IMR-90 (cell line): ENCODE results near the gene ISOC2. TPM values are rescaled to one million over a fixed set of nuclear protein-coding genes. Genes with fewer than 3 reads are reported as not detected.

ENCODE experiments used
- ATAC-seq: fragments of 200-7000 bp; cut with Tn5 transposase; 2 replicates; pipeline ENCODE4 v1.9.1; 2020; ENCODE audit warnings: low read depth, mild to moderate bottlenecking, moderate library complexity
- BruUV-seq: library from RNA; stranded (reverse); fragments of 400-500 nt; replicated peaks from 2 replicates; lab custom pipeline; 2021; lab: Mats Ljungman, UMichigan
- CTCF ChIA-PET: fragments of 300-600 bp; formaldehyde crosslinking; extraction: SDS; loops from one replicate; lab custom pipeline; 2021; ENCODE audit warnings: antibody characterized with exemption; lab: Yijun Ruan, JAX
- POLR2A ChIA-PET: fragments of 300-600 bp; sonication (Branson Sonifier 250); formaldehyde crosslinking; loops from one replicate; lab custom pipeline; 2022; ENCODE audit warnings: antibody characterized with exemption; ENCODE audit not compliant: unreplicated experiment; lab: Charles Lee
- DNase-seq: peaks from one replicate; pipeline ENCODE4 v3.0.0; 2013
- H2AFZ ChIP-seq: replicated peaks from 2 replicates; pipeline ENCODE3; 2013; ENCODE audit warnings: low read length, mild to moderate bottlenecking; ENCODE audit not compliant: poor library complexity
- H2AK5ac ChIP-seq: 2 replicates; pipeline ENCODE4 v1.6.1; 2013; ENCODE audit warnings: low read depth, low read length, inconsistent platforms
- H2AK9ac ChIP-seq: replicated peaks from 2 replicates; pipeline ENCODE3; 2013; ENCODE audit warnings: mild to moderate bottlenecking, low read depth, low read length, moderate library complexity; ENCODE audit not compliant: poor library complexity
- H2BK120ac ChIP-seq: 2 replicates; pipeline ENCODE4 v1.6.1; 2013; ENCODE audit warnings: low read depth, low read length, inconsistent platforms
- H2BK15ac ChIP-seq: 3 replicates; pipeline ENCODE4 v1.6.1; 2013; ENCODE audit warnings: low read depth, low read length, inconsistent platforms
- H2BK20ac ChIP-seq: 2 replicates; pipeline ENCODE4 v1.6.1; 2013; ENCODE audit warnings: low read depth, mild to moderate bottlenecking, inconsistent platforms, low read length, moderate library complexity
- H2BK5ac ChIP-seq: 2 replicates; pipeline ENCODE4 v1.6.1; 2013; ENCODE audit warnings: mild to moderate bottlenecking, low read depth, low read length, inconsistent platforms; ENCODE audit not compliant: poor library complexity, severe bottlenecking
- H3K14ac ChIP-seq: replicated peaks from 2 replicates; pipeline ENCODE4 v1.6.1; 2013; ENCODE audit warnings: low read depth, low read length, inconsistent platforms
- H3K18ac ChIP-seq: 2 replicates; pipeline ENCODE4 v1.6.1; 2013; ENCODE audit warnings: low read depth, low read length, control low read depth
- H3K23ac ChIP-seq: 2 replicates; pipeline ENCODE4 v1.6.1; 2013; ENCODE audit warnings: low read depth, low read length, inconsistent platforms
- H3K27ac ChIP-seq: 2 replicates; pipeline ENCODE4 v1.5.1; 2013; ENCODE audit warnings: mild to moderate bottlenecking, control low read depth, low read length; ENCODE audit not compliant: insufficient read depth
- H3K27me3 ChIP-seq: 2 replicates; pipeline ENCODE4 v1.6.1; 2013; ENCODE audit warnings: low read length; ENCODE audit not compliant: control insufficient read depth, insufficient read depth
- H3K36me3 ChIP-seq: 2 replicates; pipeline ENCODE4 v1.6.1; 2013; ENCODE audit warnings: low read length, mixed read lengths; ENCODE audit not compliant: control insufficient read depth, insufficient read depth
- H3K4ac ChIP-seq: 2 replicates; pipeline ENCODE4 v1.6.1; 2013; ENCODE audit warnings: low read depth, low read length, inconsistent platforms
- H3K4me1 ChIP-seq: 2 replicates; pipeline ENCODE4 v1.6.1; 2013; ENCODE audit warnings: low read length, mixed read lengths; ENCODE audit not compliant: control insufficient read depth, insufficient read depth
- H3K4me2 ChIP-seq: 2 replicates; pipeline ENCODE4 v1.6.1; 2013; ENCODE audit warnings: low read depth, mild to moderate bottlenecking, control low read depth, low read length, moderate library complexity
- H3K4me3 ChIP-seq: 2 replicates; pipeline ENCODE4 v1.5.1; 2013; ENCODE audit warnings: low read depth, mild to moderate bottlenecking, control low read depth, low read length, moderate library complexity; ENCODE audit not compliant: insufficient read depth
- H3K56ac ChIP-seq: 2 replicates; pipeline ENCODE4 v1.6.1; 2013; ENCODE audit warnings: low read length, inconsistent platforms; ENCODE audit not compliant: insufficient read depth; ENCODE audit errors: extremely low read depth
- H3K79me1 ChIP-seq, 2 experiments: 2 replicates each; pipeline ENCODE4 v1.6.1; 2013; ENCODE audit warnings: low read length in 2 of 2, inconsistent platforms in 1 of 2, low read depth in 1 of 2
- H3K9ac ChIP-seq: 2 replicates; pipeline ENCODE4 v1.6.1; 2013; ENCODE audit warnings: low read depth, low read length, control low read depth
- H3K9me1 ChIP-seq: 2 replicates; pipeline ENCODE4 v1.6.1; 2013; ENCODE audit warnings: low read length, inconsistent platforms; ENCODE audit not compliant: insufficient read depth
- H3K9me3 ChIP-seq: 2 replicates; pipeline ENCODE4 v1.6.1; 2013; ENCODE audit warnings: low read length; ENCODE audit not compliant: control insufficient read depth, insufficient read depth
- H4K20me1 ChIP-seq: 2 replicates; pipeline ENCODE4 v1.6.1; 2013; ENCODE audit warnings: low read length, inconsistent platforms; ENCODE audit not compliant: insufficient read depth
- H4K5ac ChIP-seq: 2 replicates; pipeline ENCODE4 v1.6.1; 2013; ENCODE audit warnings: mild to moderate bottlenecking, low read depth, low read length, control low read depth
- H4K8ac ChIP-seq, 2 experiments: 2 replicates each; pipeline ENCODE4 v1.6.1; 2013; ENCODE audit warnings: low read depth in 2 of 2, low read length in 2 of 2, control low read depth in 1 of 2, inconsistent platforms in 1 of 2
- H4K91ac ChIP-seq: 2 replicates; pipeline ENCODE4 v1.6.1; 2013; ENCODE audit warnings: low read depth, low read length, inconsistent platforms; ENCODE audit not compliant: insufficient read depth
- CEBPB ChIP-seq: IDR thresholded peaks from 2 replicates; pipeline ENCODE4 v1.6.1; 2012; ENCODE audit warnings: low read depth, low read length, improper control_type of control experiment
- CHD1 ChIP-seq: IDR thresholded peaks from 2 replicates; pipeline ENCODE4 v1.6.1; 2012; ENCODE audit warnings: low read depth, low read length, improper control_type of control experiment
- CTCF ChIP-seq: conservative IDR thresholded peaks from 2 replicates; pipeline ENCODE4 v1.5.1; 2012; ENCODE audit warnings: mild to moderate bottlenecking, low read depth, low read length, improper control_type of control experiment
- FOS ChIP-seq: fragments of 150-350 bp; IDR thresholded peaks from 2 replicates; pipeline ENCODE4 v1.6.1; 2016; ENCODE audit warnings: low read depth, low read length
- MAFK ChIP-seq: IDR thresholded peaks from 2 replicates; pipeline ENCODE4 v1.6.1; 2012; ENCODE audit warnings: low read depth, low read length, improper control_type of control experiment
- MXI1 ChIP-seq: IDR thresholded peaks from 2 replicates; pipeline ENCODE4 v1.6.1; 2012; ENCODE audit warnings: low read depth, mild to moderate bottlenecking, low read length, moderate library complexity, borderline replicate concordance
- NFE2L2 ChIP-seq: fragments of 150-350 bp; IDR thresholded peaks from 2 replicates; pipeline ENCODE4 v1.6.1; 2016; ENCODE audit warnings: low read depth, mild to moderate bottlenecking, low read length
- RAD21 ChIP-seq: IDR thresholded peaks from 2 replicates; pipeline ENCODE4 v1.6.1; 2012; ENCODE audit warnings: low read length, improper control_type of control experiment
- RCOR1 ChIP-seq: IDR thresholded peaks from 2 replicates; pipeline ENCODE4 v1.6.1; 2012; ENCODE audit warnings: mild to moderate bottlenecking, low read length, improper control_type of control experiment; ENCODE audit not compliant: insufficient replicate concordance
- SMC3 ChIP-seq: fragments of 150-350 bp; IDR thresholded peaks from 2 replicates; pipeline ENCODE4 v1.6.1; 2016; ENCODE audit warnings: low read depth, mild to moderate bottlenecking, antibody characterized with exemption, low read length, moderate library complexity
- WGBS, 2 experiments: methylation state at CpG; one replicate each; pipeline versions ENCODE4 v1.1.5 to v1.1.7; 2013; ENCODE audit warnings: missing lambda C conversion rate in 2 of 2; ENCODE audit not compliant: insufficient read length in 1 of 2; ENCODE audit errors: extremely low coverage in 2 of 2; 5-methylcytosine and 5-hydroxymethylcytosine counted together
- dilution Hi-C: fragments of 300-500 bp; cut with HindIII; formaldehyde crosslinking; loops from one replicate; pipeline ENCODE4 v1.14.3; 2018; ENCODE audit warnings: low sequenced_read_pairs; ENCODE audit not compliant: unreplicated experiment
- in situ Hi-C: fragments of 300-500 bp; cut with MboI; formaldehyde crosslinking; loops from 3 replicates; pipeline ENCODE4 v1.14.3; 2019; ENCODE audit warnings: low sequenced_read_pairs, inconsistent platforms, mixed read lengths
- intact Hi-C: fragments of 100-400 bp; cut with micrococcal nuclease; formaldehyde crosslinking; loops from 2 replicates; pipeline ENCODE4 v1.10.0; 2022
- polyA plus RNA-seq, 3 experiments: library from polyadenylated mRNA; depleted of rRNA; stranded (reverse); fragments of >200 nt; gene quantifications; 2 replicates each; pipeline ENCODE4 v1.2.3, GENCODE V29; 2012; ENCODE audit warnings: low replicate concordance in 1 of 3
- total RNA-seq: library from RNA; depleted of rRNA; stranded (reverse); fragments of >200 nt; gene quantifications from 2 replicates; pipeline ENCODE4 v1.2.3, GENCODE V29; 2012
- TF ChIP-seq, protein P1 (sequence below): fragments of 150-350 bp; IDR thresholded peaks from 2 replicates; pipeline ENCODE4 v1.6.1; 2017; ENCODE audit warnings: mild to moderate bottlenecking, antibody characterized with exemption, low read length, low read depth

Gene ISOC2
- total and polyA plus RNA-seq, 2 of the 4 experiments (the other 2 are of a cell fraction), result 56.1 to 82.1 TPM

- Histone ChIP-seq H3K9me1 (peaks cover 3% of the 10 kb centered on the region), H3K9me3 (no peaks in the 10 kb centered on the region), H3K4me2 (no peak overlapping the region), H4K20me1 (no peaks in the 10 kb centered on the region), H3K27me3 (no peaks in the 10 kb centered on the region), H3K9ac (no peak overlapping the region), H2BK15ac (no peak overlapping the region; the same call in 2 of the 3 replicates), H4K91ac (no peak overlapping the region), H3K27ac (no peak overlapping the region), H2BK20ac (peak overlapping the region; percentile 72; the same call in 1 of the 2 replicates), H3K14ac (no peak overlapping the region), H3K18ac (no peak overlapping the region), H3K4ac (peak overlapping the region; percentile 9; the same call in 1 of the 2 replicates), H2AK5ac (0 out of 2 replicates have a peak overlapping the region, but pooled peaks have one; percentile 32), H4K5ac (no peak overlapping the region), H3K36me3 (0 out of 2 replicates have a peak, but pooled peaks cover 3% of the 10 kb centered on the region), H3K79me1 (peaks cover 0 to 25% of the 10 kb centered on the region in 2 experiments), H3K4me3 (no peak overlapping the region), H4K8ac (no peak overlapping the region; a peak in 2 of 4 replicates), H3K56ac (no peak overlapping the region), H2AFZ (no peak overlapping the region), H3K23ac (no peak overlapping the region), H2AK9ac (peak overlapping the region; percentile 15), H2BK5ac (no peak overlapping the region), H3K4me1 (peaks cover 28% of the 10 kb centered on the region), H2BK120ac (no peak overlapping the region)
- WGBS, 2 experiments, result no CpG with 5 or more reads among the region's 12 CpGs
- DNase-seq (no peak), ATAC-seq (no peak)
- BruUV-seq, result no TSS peak
- intact Hi-C loops, result no loop called here
- ChIA-PET POLR2A (interaction anchor here (0.5 kb wide), 1 partner anchor 132 kb away, joined by 10 read pairs; the partner anchor contains the start of gene ZNF784), CTCF (interaction anchor here (0.6 to 3.1 kb wide), 2 partner anchors 12 to 96 kb away, joined by 4 to 16 read pairs; no protein-coding TSS in a partner anchor)
- in situ Hi-C loops, result loop anchor here (25.0 kb wide), 1 partner anchor 1030 kb away; the partner anchor contains the start of genes CDC42EP5 and LENG9
- dilution Hi-C loops, result no loop called here
- no peak for TF ChIP-seq MAFK
- no peak for TF ChIP-seq SMC3
- TF ChIP-seq CTCF, result no peak
- no peak for TF ChIP-seq RCOR1
- no peak for TF ChIP-seq NFE2L2
- no peak for TF ChIP-seq RAD21
- no peak for TF ChIP-seq FOS
- TF ChIP-seq CHD1, result no peak
- TF ChIP-seq, protein P1, sequence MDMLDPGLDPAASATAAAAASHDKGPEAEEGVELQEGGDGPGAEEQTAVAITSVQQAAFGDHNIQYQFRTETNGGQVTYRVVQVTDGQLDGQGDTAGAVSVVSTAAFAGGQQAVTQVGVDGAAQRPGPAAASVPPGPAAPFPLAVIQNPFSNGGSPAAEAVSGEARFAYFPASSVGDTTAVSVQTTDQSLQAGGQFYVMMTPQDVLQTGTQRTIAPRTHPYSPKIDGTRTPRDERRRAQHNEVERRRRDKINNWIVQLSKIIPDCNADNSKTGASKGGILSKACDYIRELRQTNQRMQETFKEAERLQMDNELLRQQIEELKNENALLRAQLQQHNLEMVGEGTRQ, result no peak
- no peak for TF ChIP-seq MXI1
- TF ChIP-seq CEBPB, result no peak
Measured at GRCh38 chr19:55492362-55492944, 31.0 kb upstream of the ISOC2 start.
